Esophagus (tissue), 2 donors: ENCODE results near the gene PGR. TPM values are rescaled to one million over a fixed set of nuclear protein-coding genes. Genes with fewer than 3 reads are reported as not detected.

Experiments used
- H3K27ac ChIP-seq, 2 donors: one replicate each; pipeline ENCODE4 v1.5.1; 2013; ENCODE audit warnings: low read depth in 2 of 2, mild to moderate bottlenecking in 2 of 2, inconsistent platforms in 1 of 2, low read length in 1 of 2, moderate library complexity in 1 of 2
- H3K27me3 ChIP-seq, 2 donors: one replicate each; pipeline ENCODE4 v1.6.1; 2013; ENCODE audit warnings: low read length in 2 of 2, control low read depth in 1 of 2, mild to moderate bottlenecking in 1 of 2; ENCODE audit not compliant: insufficient read depth in 2 of 2, control insufficient read depth in 1 of 2
- H3K36me3 ChIP-seq, 2 donors: one replicate each; pipeline ENCODE4 v1.6.1; 2013; ENCODE audit warnings: low read length in 1 of 2; ENCODE audit not compliant: control insufficient read depth in 2 of 2, insufficient read depth in 2 of 2
- H3K4me1 ChIP-seq, 2 donors: one replicate each; pipeline ENCODE4 v1.6.1; 2013; ENCODE audit warnings: low read length in 1 of 2; ENCODE audit not compliant: control insufficient read depth in 2 of 2, insufficient read depth in 2 of 2
- H3K4me3 ChIP-seq, 2 donors: one replicate each; pipeline ENCODE4 v1.5.1; 2013; ENCODE audit warnings: low read length in 2 of 2, mild to moderate bottlenecking in 2 of 2, low read depth in 1 of 2, moderate library complexity in 1 of 2
- H3K9me3 ChIP-seq, 2 donors: one replicate each; pipeline ENCODE4 v1.6.1; 2013; ENCODE audit warnings: mild to moderate bottlenecking in 2 of 2, low read depth in 1 of 2, low read length in 1 of 2, moderate library complexity in 1 of 2; ENCODE audit not compliant: control insufficient read depth in 2 of 2, insufficient read depth in 1 of 2
- WGBS, 2 donors: extraction: QIAGEN DNeasy Blood & Tissue Kit; methylation state at CpG; one replicate each; pipeline ENCODE4 v1.1.7; 2013; 5-methylcytosine and 5-hydroxymethylcytosine counted together
- polyA plus RNA-seq, 2 donors: library from polyadenylated mRNA; stranded (reverse); fragments of 200-250 nt; gene quantifications; one replicate each; pipeline ENCODE4 v1.2.3, GENCODE V29; 2013
- donor health status: healthy with polysubstance abuse.
- donor health status: Bipolar disorder and iron deficiency.

The PGR gene
- polyA plus RNA-seq, result under 1 TPM; 0.04 to 0.12 TPM

DNA sequence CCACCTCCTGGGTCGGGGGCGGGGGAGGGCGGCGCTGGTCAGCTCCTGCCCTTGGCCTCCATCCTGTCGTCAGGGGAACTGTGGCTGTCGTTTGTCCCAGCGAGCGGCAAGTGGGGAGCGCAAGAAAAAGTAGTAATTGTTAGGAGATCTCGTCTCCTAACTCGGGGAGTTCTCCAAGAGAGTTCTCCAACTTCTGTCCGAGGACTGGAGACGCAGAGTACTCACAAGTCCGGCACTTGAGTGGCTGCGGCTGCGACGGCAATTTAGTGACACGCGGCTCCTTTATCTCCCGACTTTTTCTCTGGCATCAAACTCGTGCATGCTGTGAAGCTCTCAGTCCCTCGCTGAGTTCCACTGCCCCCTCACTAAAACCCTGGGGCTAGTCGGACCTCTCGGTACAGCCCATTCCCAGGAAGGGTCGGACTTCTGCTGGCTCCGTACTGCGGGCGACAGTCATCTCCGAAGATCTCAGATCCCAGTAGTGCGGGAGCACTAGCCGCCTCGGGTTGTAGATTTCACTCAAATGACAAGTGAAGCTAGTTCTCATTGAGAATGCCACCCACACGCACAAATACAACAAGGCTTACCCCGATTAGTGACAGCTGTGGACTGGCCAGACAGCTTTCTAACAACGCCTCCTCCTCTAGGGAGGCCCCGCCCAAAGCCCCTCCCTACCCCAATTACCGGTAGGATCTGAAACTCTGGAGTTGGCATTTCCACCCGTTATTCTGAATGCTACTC lies at the start of gene PGR:
Gene PGR, minus strand, starts transcription at position 611 of the 741 bp plus-strand sequence. CDS start 743 bp downstream, outside the sequence.
- 3 to 5% methylated on average over 38 of the region's 38 CpGs for WGBS, 2 donors
- Histone ChIP-seq H3K27me3 (peaks cover 0 to 22% of the 10 kb centered on the region in 2 donors), H3K4me3 (peak within 1 kb of the TSS; percentile 48 to 53), H3K4me1 (peaks cover 0 to 11% of the 10 kb centered on the region in 2 donors), H3K36me3 (no peaks in the 10 kb centered on the region), H3K27ac (no peak within 1 kb of the TSS), H3K9me3 (peaks cover 0 to 6% of the 10 kb centered on the region in 2 donors)

DNA sequence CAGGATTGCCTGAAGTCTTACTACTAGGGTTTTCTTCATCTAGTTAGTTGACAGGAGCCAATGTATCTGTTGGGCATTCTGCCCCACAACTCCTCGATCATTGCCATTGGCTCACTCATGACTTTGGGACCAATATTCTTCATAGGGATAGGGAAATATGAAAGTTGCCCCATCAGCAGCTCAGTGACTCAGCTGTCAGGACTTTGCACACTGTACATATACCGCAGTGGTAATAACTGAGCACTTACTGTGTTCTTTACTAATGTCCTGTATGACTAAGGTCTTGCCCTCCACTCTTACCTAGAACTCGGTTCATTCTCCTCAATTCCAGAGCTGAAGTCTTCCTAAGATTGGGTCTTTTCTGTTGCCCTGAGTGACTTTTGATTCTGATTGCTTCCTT lies 46.8 kb upstream of the PGR start:
- H3K27me3 ChIP-seq, result peaks cover 0 to 2% of the 10 kb centered on the region in 2 donors
- WGBS, 2 donors, result 79 to 94% methylated on average over 3 of the region's 3 CpGs
- peaks cover 2 to 3% of the 10 kb centered on the region in 2 donors for H3K9me3 ChIP-seq
- no peaks in the 10 kb centered on the region for H3K36me3 ChIP-seq
- no peak overlapping the region for H3K27ac ChIP-seq
- no peak overlapping the region for H3K4me3 ChIP-seq
- H3K4me1 ChIP-seq, result no peaks in the 10 kb centered on the region

DNA sequence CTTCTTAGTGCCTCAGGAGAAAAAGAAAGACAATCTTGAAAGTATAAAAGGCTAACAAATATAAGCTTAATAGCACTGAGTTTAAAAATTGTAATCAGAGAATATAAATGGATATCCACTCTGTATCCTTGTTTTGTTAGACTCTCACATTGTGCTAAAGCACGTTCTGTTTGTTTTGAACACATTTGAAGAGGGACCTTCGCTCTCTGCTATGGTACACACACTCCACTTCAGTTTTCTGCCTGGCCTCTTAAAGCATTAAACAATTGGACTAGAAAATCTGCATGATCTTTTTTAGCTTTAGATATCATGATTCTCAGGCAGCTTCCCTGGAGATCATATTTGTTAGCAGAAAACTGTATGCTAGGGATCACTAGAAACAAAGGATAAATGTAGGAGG lies 40.3 kb upstream of the PGR start:
- H3K4me1 ChIP-seq, result no peaks in the 10 kb centered on the region
- no peaks in the 10 kb centered on the region for H3K27me3 ChIP-seq
- WGBS, 2 donors, result 39 to 41% methylated on average over 2 of the region's 2 CpGs
- no peak overlapping the region for H3K27ac ChIP-seq
- no peak overlapping the region for H3K4me3 ChIP-seq
- H3K36me3 ChIP-seq, result no peaks in the 10 kb centered on the region
- no peaks in the 10 kb centered on the region for H3K9me3 ChIP-seq

DNA sequence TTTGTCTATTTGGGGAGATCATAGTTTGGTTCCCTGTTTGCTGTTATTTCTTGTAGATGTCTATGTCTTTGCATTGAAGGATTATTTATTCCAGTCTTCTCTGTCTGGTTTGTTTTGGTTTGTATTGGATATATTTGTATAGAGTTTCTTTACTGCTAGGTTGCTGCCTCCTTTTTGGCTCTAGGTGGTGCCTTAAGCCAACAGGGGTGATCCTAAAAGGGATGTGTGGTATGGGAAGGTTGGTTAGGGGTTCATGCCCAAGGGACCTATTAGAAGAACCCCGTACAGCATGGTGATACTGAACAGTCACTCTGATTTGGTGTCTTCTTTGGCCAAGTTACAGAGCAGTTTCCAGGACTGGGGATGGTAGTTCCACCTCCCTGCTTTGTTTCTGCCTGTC lies 36.4 kb upstream of the PGR start:
- H3K36me3 ChIP-seq, result no peaks in the 10 kb centered on the region
- H3K27ac ChIP-seq, result no peak overlapping the region
- H3K27me3 ChIP-seq, result no peaks in the 10 kb centered on the region
- H3K4me1 ChIP-seq, result no peaks in the 10 kb centered on the region
- WGBS, 2 donors, result 77 to 81% methylated on average over 1 of the region's 1 CpG
- no peaks in the 10 kb centered on the region for H3K9me3 ChIP-seq
- no peak overlapping the region for H3K4me3 ChIP-seq

DNA sequence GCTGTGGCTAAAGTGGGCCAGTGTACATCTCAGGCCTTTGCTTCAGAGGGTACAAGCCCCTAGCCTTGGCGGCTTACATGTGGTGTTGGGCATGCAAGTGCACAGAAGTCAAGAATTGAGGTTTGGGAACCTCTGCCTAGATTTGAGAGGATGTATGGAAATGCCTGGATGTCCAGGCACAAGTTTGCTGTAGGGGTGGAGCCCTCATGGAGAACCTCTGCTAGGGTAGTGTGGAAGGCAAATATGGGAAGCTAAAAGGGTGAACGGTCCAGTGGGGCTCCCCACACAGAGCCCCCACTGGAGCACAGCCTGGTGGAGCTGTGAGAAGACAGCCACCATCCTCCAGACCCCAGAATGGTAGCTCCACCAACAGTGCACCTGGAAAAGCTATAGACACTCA lies 28.5 kb upstream of the PGR start:
- H3K9me3 ChIP-seq, result peaks cover 0 to 4% of the 10 kb centered on the region in 2 donors
- no peaks in the 10 kb centered on the region for H3K4me1 ChIP-seq
- H3K36me3 ChIP-seq, result no peaks in the 10 kb centered on the region
- H3K27ac ChIP-seq, result no peak overlapping the region
- no peak overlapping the region for H3K4me3 ChIP-seq
- WGBS, 2 donors, result 61 to 63% methylated on average over 2 of the region's 2 CpGs
- no peaks in the 10 kb centered on the region for H3K27me3 ChIP-seq

DNA sequence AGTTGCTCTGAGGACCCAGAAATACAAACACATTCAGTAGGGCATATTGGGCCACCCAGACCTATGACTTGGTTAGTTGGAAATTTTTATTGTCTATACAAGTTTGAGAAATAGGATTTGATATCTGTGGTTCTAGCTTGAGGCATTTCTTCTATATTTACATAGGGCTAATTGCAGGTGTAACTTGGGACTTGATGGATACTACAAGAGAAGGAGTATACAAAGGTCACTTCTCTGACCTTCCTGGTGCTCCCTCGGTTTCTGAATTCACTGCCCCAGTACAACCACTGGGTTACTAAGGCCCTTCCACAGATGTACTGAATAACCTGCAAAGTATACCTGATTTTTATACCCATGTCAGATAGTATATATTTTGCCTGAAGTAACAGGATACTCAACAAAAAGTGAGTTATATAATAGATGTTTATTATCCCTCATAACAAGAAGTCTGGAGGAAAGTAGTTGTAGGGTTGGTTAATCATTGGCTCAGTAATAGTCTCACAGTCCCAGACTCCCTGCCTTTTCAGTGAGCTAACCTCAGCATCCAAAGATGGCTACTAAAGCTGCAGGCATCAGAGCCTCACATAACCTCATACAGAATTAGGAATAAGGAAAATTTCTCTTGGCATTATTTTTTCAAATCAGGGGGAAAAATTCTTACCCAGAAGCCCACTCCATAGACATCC lies 8.8 kb upstream of the PGR start:
- Histone ChIP-seq H3K4me1 (no peaks in the 10 kb centered on the region), H3K27me3 (no peaks in the 10 kb centered on the region), H3K27ac (no peak overlapping the region), H3K9me3 (no peaks in the 10 kb centered on the region), H3K4me3 (no peak overlapping the region), H3K36me3 (no peaks in the 10 kb centered on the region)
- 54 to 68% methylated on average over 1 of the region's 1 CpG for WGBS, 2 donors

DNA sequence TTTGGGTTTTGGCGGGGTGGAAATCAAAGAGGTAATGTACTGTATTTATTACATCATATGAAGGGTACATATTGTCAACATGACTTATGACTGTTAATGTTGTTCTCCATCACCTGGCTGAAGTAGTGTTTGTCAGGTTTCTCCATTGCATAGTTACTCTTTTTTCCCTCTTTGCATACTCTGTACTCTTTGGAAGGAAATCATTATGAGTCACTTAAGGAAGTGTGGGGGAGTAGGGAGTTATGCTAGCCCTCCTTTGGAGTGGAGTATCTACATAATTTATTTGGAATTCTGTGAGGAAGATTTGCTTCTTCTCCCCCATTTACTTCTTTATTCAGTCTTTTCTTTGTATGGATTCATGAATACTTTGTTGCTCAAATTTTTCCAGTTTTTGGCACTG lies 3.6 kb upstream of the PGR start:
- H3K27ac ChIP-seq, result no peak overlapping the region
- peaks cover 0 to 6% of the 10 kb centered on the region in 2 donors for H3K9me3 ChIP-seq
- no peak overlapping the region for H3K4me3 ChIP-seq
- peaks cover 0 to 11% of the 10 kb centered on the region in 2 donors for H3K27me3 ChIP-seq
- WGBS, 2 donors, result 82 to 83% methylated on average over 1 of the region's 1 CpG
- no peaks in the 10 kb centered on the region for H3K36me3 ChIP-seq
- peaks cover 0 to 5% of the 10 kb centered on the region in 2 donors for H3K4me1 ChIP-seq

DNA sequence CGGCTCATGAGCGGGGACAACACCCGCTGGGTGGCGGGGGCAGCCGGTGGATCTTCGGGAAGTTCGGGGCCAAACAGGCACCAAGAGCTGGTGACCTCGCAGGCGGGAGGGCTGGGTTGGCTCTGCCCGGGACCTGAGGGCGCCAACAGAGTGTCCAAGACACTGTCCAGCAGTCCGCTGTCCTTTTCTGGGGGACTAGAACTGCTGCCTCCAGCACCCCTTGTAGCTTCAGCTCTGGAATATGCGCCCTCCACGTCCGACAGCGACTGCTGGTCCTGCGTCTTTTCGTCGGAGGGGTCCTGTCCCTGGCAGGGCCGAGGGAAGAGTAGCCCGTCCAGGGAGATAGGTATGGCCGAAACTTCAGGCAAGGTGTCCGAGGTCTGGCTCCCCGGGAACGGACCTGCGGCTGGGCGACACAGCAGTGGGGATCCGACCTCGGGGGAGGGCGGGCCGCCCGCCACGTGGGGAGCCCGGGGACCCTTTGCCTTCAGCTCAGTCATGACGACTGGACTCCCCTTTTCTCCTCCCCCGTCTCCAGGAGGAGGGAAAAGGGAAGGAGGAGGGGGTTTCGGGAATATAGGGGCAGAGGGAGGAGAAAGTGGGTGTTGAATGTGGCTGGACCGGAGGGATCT lies 926 bp downstream of the PGR start:
- Histone ChIP-seq H3K27me3 (peaks cover 0 to 22% of the 10 kb centered on the region in 2 donors), H3K9me3 (peaks cover 0 to 6% of the 10 kb centered on the region in 2 donors), H3K4me3 (peak overlapping the region; percentile 48 to 53), H3K4me1 (peaks cover 0 to 11% of the 10 kb centered on the region in 2 donors), H3K36me3 (no peaks in the 10 kb centered on the region), H3K27ac (no peak overlapping the region)
- 5 to 6% methylated on average over 37 to 38 of the region's 38 CpGs for WGBS, 2 donors

DNA sequence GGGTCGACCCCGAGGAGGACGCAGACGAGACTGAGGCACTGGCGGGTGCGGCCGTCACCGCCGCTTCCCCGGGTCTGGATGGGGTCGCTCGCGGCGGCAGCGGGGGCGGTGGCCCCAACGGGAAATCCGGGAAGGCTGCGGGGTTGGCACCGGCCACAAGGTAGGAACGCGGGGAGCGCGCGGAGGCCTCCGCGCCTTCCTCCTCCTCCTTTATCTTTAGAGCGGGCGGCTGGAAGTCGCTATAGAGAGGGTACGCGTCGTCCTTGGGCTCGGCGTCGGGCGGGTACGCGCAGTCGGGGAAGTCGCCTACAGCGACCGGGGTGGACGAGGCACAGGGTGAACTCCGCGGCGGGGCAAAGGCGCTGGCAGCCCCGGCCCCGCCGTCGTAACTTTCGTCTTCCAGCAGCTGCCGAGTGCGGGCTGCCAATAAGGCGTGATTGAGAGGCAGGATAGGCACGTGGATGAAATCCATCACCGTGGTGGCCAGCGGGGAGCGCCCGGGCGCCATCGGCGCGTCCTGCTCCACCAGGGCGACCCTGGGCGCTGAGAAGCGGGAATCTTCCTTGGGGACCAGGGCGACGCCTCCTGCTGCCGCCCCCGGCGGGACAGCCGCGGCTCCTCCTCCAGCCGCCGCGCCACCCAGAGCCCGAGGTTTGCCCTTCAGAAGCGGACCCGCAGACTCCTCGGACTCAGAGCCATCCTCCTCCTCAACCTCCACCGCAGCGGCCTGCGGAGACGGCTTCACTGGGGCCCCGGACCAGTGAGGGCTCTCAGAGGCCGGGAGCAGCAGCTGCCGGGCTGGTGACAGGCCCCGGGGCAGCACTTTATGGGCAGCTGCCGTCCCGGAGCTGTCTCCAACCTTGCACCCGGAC lies 1.7 kb downstream of the PGR start:
- 3 to 4% methylated on average over 80 to 93 of the region's 93 CpGs for WGBS, 2 donors
- peak overlapping the region; percentile 48 to 53 for H3K4me3 ChIP-seq
- peaks cover 0 to 6% of the 10 kb centered on the region in 2 donors for H3K9me3 ChIP-seq
- H3K27ac ChIP-seq, result peak overlapping the region in 1 of 2 donors; percentile 22
- no peaks in the 10 kb centered on the region for H3K36me3 ChIP-seq
- peaks cover 0 to 11% of the 10 kb centered on the region in 2 donors for H3K4me1 ChIP-seq
- peaks cover 0 to 22% of the 10 kb centered on the region in 2 donors for H3K27me3 ChIP-seq
